Mucosa of stomach (tissue), 1 donor: ENCODE measurements around the gene PROM2.

Experiments used
- H3K27me3 ChIP-seq: one replicate; pipeline ENCODE4 v1.7.0; 2013; ENCODE audit warnings: mild to moderate bottlenecking, low read length; ENCODE audit not compliant: control insufficient read depth, insufficient read depth
- H3K36me3 ChIP-seq: one replicate; pipeline ENCODE4 v1.7.0; 2013; ENCODE audit warnings: low read length; ENCODE audit not compliant: control insufficient read depth, insufficient read depth
- H3K4me1 ChIP-seq: one replicate; pipeline ENCODE4 v1.7.0; 2013; ENCODE audit warnings: mild to moderate bottlenecking, low read length; ENCODE audit not compliant: control insufficient read depth, insufficient read depth
- H3K4me3 ChIP-seq: one replicate; pipeline ENCODE4 v1.7.0; 2013; ENCODE audit warnings: low read length
- H3K9ac ChIP-seq: one replicate; pipeline ENCODE4 v1.7.0; 2013; ENCODE audit warnings: mild to moderate bottlenecking, low read length, moderate library complexity
- H3K9me3 ChIP-seq: one replicate; pipeline ENCODE4 v1.7.0; 2013; ENCODE audit warnings: mild to moderate bottlenecking, low read length, moderate library complexity; ENCODE audit not compliant: control insufficient read depth
- donor health status: Pancreatic carcinoma.

PROM2 gene

GRCh38 chr2:95331606-95332005, 57.4 kb downstream of the PROM2 start:
- H3K9me3 ChIP-seq: no peaks in the 10 kb centered on the region
- H3K27me3 ChIP-seq: peaks cover 5% of the 10 kb centered on the region
- H3K36me3 ChIP-seq: no peaks in the 10 kb centered on the region
- H3K9ac ChIP-seq: no peak overlapping the region
- no peaks in the 10 kb centered on the region for H3K4me1 ChIP-seq
- H3K4me3 ChIP-seq: no peak overlapping the region

GRCh38 chr2:95332036-95332435, 57.8 kb downstream of the PROM2 start:
- Histone ChIP-seq H3K4me1 (no peaks in the 10 kb centered on the region), H3K9me3 (no peaks in the 10 kb centered on the region), H3K9ac (no peak overlapping the region), H3K4me3 (no peak overlapping the region), H3K36me3 (no peaks in the 10 kb centered on the region), H3K27me3 (peaks cover 5% of the 10 kb centered on the region)

GRCh38 chr2:95333056-95333455, 58.8 kb downstream of the PROM2 start:
- H3K4me1 ChIP-seq: no peaks in the 10 kb centered on the region
- peaks cover 5% of the 10 kb centered on the region for H3K27me3 ChIP-seq
- no peak overlapping the region for H3K9ac ChIP-seq
- H3K4me3 ChIP-seq: no peak overlapping the region
- H3K9me3 ChIP-seq: no peaks in the 10 kb centered on the region
- no peaks in the 10 kb centered on the region for H3K36me3 ChIP-seq

DNA sequence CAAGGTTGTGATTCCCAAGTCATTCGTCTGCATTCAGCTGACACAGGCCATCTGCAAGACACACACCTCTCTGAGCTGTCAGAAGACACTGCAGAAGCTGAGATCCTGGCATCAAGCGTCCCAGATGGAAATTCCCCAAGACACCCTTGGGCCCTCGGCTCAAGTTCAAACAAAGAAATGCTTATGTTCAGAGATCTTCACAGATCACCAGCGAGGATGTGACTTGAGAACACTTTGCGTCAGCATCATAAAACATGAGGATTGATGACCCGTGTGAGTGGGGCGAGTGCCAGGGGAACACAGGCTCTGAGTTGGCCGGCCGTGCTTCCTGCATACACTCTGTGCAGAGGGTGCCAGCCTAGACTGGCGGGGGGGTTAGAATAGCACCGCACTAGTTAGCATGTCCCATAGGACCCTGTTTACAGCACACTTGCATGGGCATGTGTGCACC, 59.7 kb downstream of the PROM2 start:
- Histone ChIP-seq H3K9me3 (no peaks in the 10 kb centered on the region), H3K4me3 (no peak overlapping the region), H3K36me3 (no peaks in the 10 kb centered on the region), H3K4me1 (no peaks in the 10 kb centered on the region), H3K27me3 (peaks cover 5% of the 10 kb centered on the region), H3K9ac (no peak overlapping the region)

DNA sequence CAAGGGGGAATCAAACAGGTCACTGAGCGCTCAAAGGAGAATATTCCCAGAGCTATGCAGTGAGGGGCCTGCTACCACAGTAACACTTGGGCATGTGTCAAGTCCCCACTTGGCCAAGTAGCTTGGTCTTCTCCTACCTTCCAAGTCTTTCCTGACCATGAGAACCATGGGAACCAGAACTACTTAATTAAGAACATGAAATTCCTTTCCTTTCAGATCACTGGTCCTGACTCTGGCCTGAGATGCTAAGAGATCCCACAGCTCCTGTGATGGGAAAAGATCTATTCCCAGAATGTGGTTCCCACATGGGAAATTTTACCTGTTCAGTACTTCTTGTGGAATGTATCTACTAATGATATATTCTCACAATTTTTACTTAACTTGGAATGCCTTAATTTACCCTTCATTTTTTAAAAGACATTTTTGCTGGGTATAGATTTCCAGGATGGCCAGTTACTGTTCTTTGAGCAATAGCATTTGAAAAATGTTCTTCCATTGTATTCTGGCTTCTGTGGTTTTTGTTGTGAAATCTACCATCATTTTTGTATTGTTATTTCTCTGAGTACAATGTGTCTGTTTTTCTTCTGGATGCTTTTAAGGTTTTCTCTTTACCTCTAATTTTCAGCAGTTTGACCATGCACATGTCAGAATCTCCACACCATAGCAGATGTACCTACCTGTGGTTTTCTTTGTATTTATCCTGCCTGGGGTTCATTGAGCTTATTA, 60.8 kb downstream of the PROM2 start:
- Histone ChIP-seq H3K4me3 (no peak overlapping the region), H3K4me1 (no peaks in the 10 kb centered on the region), H3K9ac (no peak overlapping the region), H3K36me3 (no peaks in the 10 kb centered on the region), H3K9me3 (no peaks in the 10 kb centered on the region), H3K27me3 (peaks cover 5% of the 10 kb centered on the region)

DNA sequence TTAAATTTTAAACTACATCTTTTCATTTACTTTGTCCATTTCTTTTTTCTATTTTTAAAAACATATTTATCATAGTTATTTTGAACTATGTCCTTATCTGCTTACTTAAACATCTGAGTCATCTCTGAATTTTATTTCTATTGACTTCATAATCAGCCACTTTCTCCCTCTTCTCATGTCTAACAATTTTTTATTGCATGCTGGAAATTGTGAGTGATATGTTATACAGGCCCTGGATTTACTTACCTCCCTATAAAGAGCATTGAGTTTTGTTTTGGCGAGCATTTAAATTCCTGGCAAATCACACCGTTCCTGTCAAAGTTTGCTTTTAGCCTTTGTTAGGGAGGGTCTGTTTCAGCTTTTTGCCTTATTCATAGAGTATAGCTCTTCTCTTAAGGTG, 62.2 kb downstream of the PROM2 start:
- Histone ChIP-seq H3K4me1 (no peaks in the 10 kb centered on the region), H3K4me3 (no peak overlapping the region), H3K36me3 (no peaks in the 10 kb centered on the region), H3K27me3 (peaks cover 5% of the 10 kb centered on the region), H3K9me3 (no peaks in the 10 kb centered on the region), H3K9ac (no peak overlapping the region)

DNA sequence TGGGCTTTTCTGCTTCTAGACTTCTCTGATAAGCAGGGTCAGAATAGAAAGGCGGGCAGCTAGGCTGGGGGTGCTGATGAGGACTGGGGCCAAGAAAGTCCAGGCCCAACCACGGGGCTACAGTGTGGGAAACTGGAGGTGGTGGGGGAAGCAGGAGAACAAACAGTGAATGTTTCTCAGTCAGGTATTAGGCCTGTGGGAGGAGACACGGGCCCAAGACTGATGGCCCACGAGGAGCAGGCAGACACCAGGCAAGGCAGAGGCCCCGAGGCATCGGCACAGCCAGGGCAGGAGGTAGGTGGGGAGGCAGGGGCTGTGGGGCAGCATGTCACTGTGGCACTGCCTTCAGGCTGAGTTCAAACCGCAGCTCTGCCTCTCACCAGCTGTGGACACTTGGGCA, 63.6 kb downstream of the PROM2 start:
- Histone ChIP-seq H3K4me3 (no peak overlapping the region), H3K36me3 (no peaks in the 10 kb centered on the region), H3K9me3 (no peaks in the 10 kb centered on the region), H3K4me1 (no peaks in the 10 kb centered on the region), H3K9ac (no peak overlapping the region), H3K27me3 (peaks cover 15% of the 10 kb centered on the region)
